GM12878 (cell line): ENCODE measurements around the gene WFIKKN1. TPM values are rescaled to one million over a fixed set of nuclear protein-coding genes. Genes with fewer than 3 reads are reported as not detected.

Source experiments
- ATAC-seq: fragments of 200-7000 bp; cut with Tn5 transposase; 3 replicates; pipeline ENCODE4 v1.9.1; 2020; ENCODE audit warnings: mild to moderate bottlenecking, moderate library complexity
- BruUV-seq: library from RNA; stranded (reverse); fragments of 400-500 nt; replicated peaks from 2 replicates; lab custom pipeline; 2021; lab: Mats Ljungman, UMichigan
- CTCF ChIA-PET: fragments of 300-600 bp; sonication (Branson Sonifier 250); formaldehyde crosslinking; extraction: SDS; loops from one replicate; lab custom pipeline; 2021; ENCODE audit warnings: inconsistent platforms; lab: Yijun Ruan, JAX
- POLR2A ChIA-PET: fragments of 350-600 bp; formaldehyde crosslinking; extraction: SDS; loops from one replicate; lab custom pipeline; 2021; ENCODE audit warnings: inconsistent platforms; lab: Charles Lee
- RAD21 ChIA-PET: fragments of 300-600 bp; sonication (Branson Sonifier 250); formaldehyde crosslinking; loops from one replicate; lab custom pipeline; 2023; ENCODE audit warnings: antibody characterized with exemption; ENCODE audit not compliant: unreplicated experiment; lab: Charles Lee
- SMC1A ChIA-PET: fragments of 300-600 bp; sonication (Branson Sonifier 250); formaldehyde crosslinking; loops from one replicate; lab custom pipeline; 2023; ENCODE audit not compliant: unreplicated experiment, uncharacterized antibody; lab: Charles Lee
- DNase-seq: peaks from one replicate; pipeline ENCODE4 v3.0.0-alpha.2; 2011; ENCODE audit warnings: low read depth, low spot score
- FAIRE-seq: peaks from 3 replicates; lab custom pipeline; 2011; peaks lifted over from hg19 to GRCh38; lab: Jason Lieb, UNC
- H2AFZ ChIP-seq: 2 replicates; pipeline ENCODE4 v1.6.0; 2011; ENCODE audit warnings: low read depth, low read length, control low read depth; ENCODE audit not compliant: control insufficient read depth
- H3K27ac ChIP-seq: 2 replicates; pipeline ENCODE4 v1.5.1; 2011; ENCODE audit warnings: control low read depth; ENCODE audit not compliant: control insufficient read depth, insufficient read depth
- H3K27me3 ChIP-seq, 2 experiments: replicated peaks in 1 of 2; 2 replicates each; pipeline versions ENCODE4 v1.6.0 to v1.6.1; 2011; ENCODE audit warnings: low read length in 1 of 2; ENCODE audit not compliant: control insufficient read depth in 2 of 2, insufficient read depth in 2 of 2
- H3K36me3 ChIP-seq, 2 experiments: 2 replicates each; pipeline ENCODE4 v1.5.1; 2011; ENCODE audit warnings: low read length in 1 of 2; ENCODE audit not compliant: control insufficient read depth in 2 of 2, insufficient read depth in 2 of 2
- H3K4me1 ChIP-seq: 2 replicates; pipeline ENCODE4 v1.6.1; 2011; ENCODE audit warnings: mild to moderate bottlenecking, low read length, moderate library complexity, mixed read lengths; ENCODE audit not compliant: control insufficient read depth, insufficient read depth
- H3K4me2 ChIP-seq: 2 replicates; pipeline ENCODE4 v1.6.0; 2011; ENCODE audit warnings: control low read depth; ENCODE audit not compliant: control insufficient read depth, insufficient read depth
- H3K4me3 ChIP-seq: fragments of 200-600 bp; sonication (generic); 2 replicates; pipeline ENCODE4 v1.5.1; 2016
- H3K79me2 ChIP-seq: 2 replicates; pipeline ENCODE4 v1.6.0; 2011; ENCODE audit warnings: low read length; ENCODE audit not compliant: control insufficient read depth, insufficient read depth
- H3K9ac ChIP-seq: 2 replicates; pipeline ENCODE4 v1.8.0; 2011; ENCODE audit warnings: low read length, control low read depth, mixed read lengths; ENCODE audit not compliant: control insufficient read depth, insufficient read depth
- H3K9me3 ChIP-seq: replicated peaks from 3 replicates; pipeline ENCODE4 v1.5.1; 2011; ENCODE audit warnings: mild to moderate bottlenecking, low read length; ENCODE audit not compliant: control insufficient read depth, insufficient read depth
- H4K20me1 ChIP-seq: 2 replicates; pipeline ENCODE4 v1.6.0; 2011; ENCODE audit not compliant: control insufficient read depth, insufficient read depth
- ASH2L ChIP-seq: fragments of 300-600, 200-600 bp; sonication (generic); IDR thresholded peaks from 2 replicates; pipeline ENCODE4 v1.6.1; 2017; ENCODE audit warnings: low read depth, mild to moderate bottlenecking, borderline replicate concordance
- ATF2 ChIP-seq: IDR thresholded peaks from 2 replicates; pipeline ENCODE4 v1.6.1; 2012; ENCODE audit warnings: low read length, inconsistent platforms
- CREB1 ChIP-seq: IDR thresholded peaks from 2 replicates; pipeline ENCODE4 v1.6.1; 2012; ENCODE audit warnings: low read depth, mild to moderate bottlenecking, inconsistent platforms
- FOXM1 ChIP-seq: IDR thresholded peaks from 2 replicates; pipeline ENCODE4 v1.6.1; 2012; ENCODE audit warnings: low read depth, mild to moderate bottlenecking, inconsistent platforms, low read length, moderate library complexity
- NFIC ChIP-seq: IDR thresholded peaks from 2 replicates; pipeline ENCODE4 v1.6.1; 2012; ENCODE audit warnings: low read depth, mild to moderate bottlenecking, inconsistent platforms, low read length, moderate library complexity
- NR2C1 ChIP-seq: fragments of 450-650 bp; IDR thresholded peaks from 2 replicates; pipeline ENCODE4 v1.6.1; 2017; ENCODE audit warnings: antibody characterized with exemption, mild to moderate bottlenecking, moderate library complexity
- NRF1 ChIP-seq: conservative IDR thresholded peaks from 2 replicates; pipeline ENCODE4 v1.6.1; 2011; ENCODE audit warnings: mild to moderate bottlenecking, low read depth, low read length, improper control_type of control experiment
- RAD21 ChIP-seq: IDR thresholded peaks from 2 replicates; pipeline ENCODE4 v1.6.1; 2011; ENCODE audit warnings: mild to moderate bottlenecking, low read depth, low read length, moderate library complexity; ENCODE audit not compliant: insufficient read depth
- RUNX3 ChIP-seq: IDR thresholded peaks from 2 replicates; pipeline ENCODE4 v1.6.1; 2012; ENCODE audit warnings: low read length, inconsistent platforms
- SMAD5 ChIP-seq: IDR thresholded peaks from 2 replicates; pipeline ENCODE4 v1.6.1; 2016; ENCODE audit warnings: antibody characterized with exemption, low read depth
- TARDBP ChIP-seq: IDR thresholded peaks from 2 replicates; pipeline ENCODE4 v1.6.1; 2016; ENCODE audit warnings: borderline replicate concordance
- ZNF274 ChIP-seq: IDR thresholded peaks from one replicate; pipeline ENCODE4 v1.8.0; 2011; ENCODE audit not compliant: insufficient read length, insufficient read depth
- ZNF384 ChIP-seq: IDR thresholded peaks from 2 replicates; pipeline ENCODE4 v1.6.1; 2012; ENCODE audit warnings: low read depth, mild to moderate bottlenecking, low read length, improper control_type of control experiment, borderline replicate concordance
- ZNF622 ChIP-seq: fragments of 450-650 bp; IDR thresholded peaks from 2 replicates; pipeline ENCODE4 v1.6.1; 2017; ENCODE audit warnings: mild to moderate bottlenecking, inconsistent platforms
- ZNF687 ChIP-seq: fragments of 450-650 bp; IDR thresholded peaks from 2 replicates; pipeline ENCODE4 v1.6.1; 2017; ENCODE audit warnings: mild to moderate bottlenecking, moderate library complexity
- WGBS: methylation state at CpG from one replicate; pipeline ENCODE4 v1.1.6; 2016; ENCODE audit warnings: low lambda C conversion rate; ENCODE audit not compliant: insufficient replicate concordance, insufficient coverage; ENCODE audit errors: missing lambda C conversion rate; 5-methylcytosine and 5-hydroxymethylcytosine counted together
- in situ Hi-C: fragments of 300-500 bp; cut with MboI; formaldehyde crosslinking; loops from 9 replicates; pipeline ENCODE4 v1.14.3; 2018; ENCODE audit warnings: mixed read lengths
- intact Hi-C: fragments of 100-400 bp; cut with micrococcal nuclease; formaldehyde crosslinking; loops from one replicate; pipeline ENCODE4 v1.14.2; 2022; ENCODE audit not compliant: unreplicated experiment
- polyA plus RNA-seq, 11 experiments: library from polyadenylated mRNA; depleted of rRNA in 4 of 11; unstranded in 6 of 11; stranded (reverse) in 5 of 11; fragments of >200 nt; fragmentation: Nextera tagmentation in 4 of 11; fragmentation: Illumina TruSeq in 1 of 11; extraction: Ambion mirVana in 4 of 11; extraction: Trizol in 1 of 11; gene quantifications; 1 replicate in 1 of 11; 2 replicates in 10 of 11; pipeline versions ENCODE4 v1.2.1 to v1.2.3, GENCODE V29; 2011 to 2016; ENCODE audit warnings: inconsistent platforms in 2 of 11, missing spikeins in 2 of 11, low read depth in 1 of 11
- total RNA-seq, 4 experiments: library from RNA; depleted of rRNA in 3 of 4; stranded (reverse); fragments of >200 nt in 3 of 4; fragmentation: Illumina TruSeq in 1 of 4; extraction: Trizol in 1 of 4; gene quantifications; 2 replicates each; pipeline versions ENCODE4 v1.2.1 to v1.2.3, GENCODE V29; 2013 to 2021

WFIKKN1 gene
- total and polyA plus RNA-seq, 10 of the 15 experiments (the other 5 are each of a cell fraction or from before 2014, with no cell fraction given): 0.01 to 0.41 (median 0.05) TPM; not detected in 2

GRCh38 chr16:658679-659571 lies 28.1 kb downstream of the WFIKKN1 start:
- Histone ChIP-seq H3K27me3 (no peaks in the 10 kb centered on the region), H3K36me3 (no peaks in the 10 kb centered on the region; a peak in 2 of 4 replicates), H3K4me2 (no peak overlapping the region), H3K4me3 (no peak overlapping the region), H3K9me3 (no peaks in the 10 kb centered on the region), H3K79me2 (no peaks in the 10 kb centered on the region), H3K9ac (no peak overlapping the region), H4K20me1 (no peaks in the 10 kb centered on the region), H3K27ac (no peak overlapping the region), H2AFZ (no peak overlapping the region), H3K4me1 (peaks cover 3% of the 10 kb centered on the region; the same call in 1 of the 2 replicates)
- POLR2A ChIA-PET: no interaction called here
- in situ Hi-C loops (no loop called here), intact Hi-C loops (no loop called here)
- RAD21 ChIA-PET: no interaction called here
- FAIRE-seq: no peak
- no TSS peak for BruUV-seq
- TF ChIP-seq ASH2L: no peak
- TF ChIP-seq NR2C1: no peak
- TF ChIP-seq ZNF622: no peak
- no peak for TF ChIP-seq SMAD5
- no peak for TF ChIP-seq ATF2
- TF ChIP-seq NFIC: no peak
- no peak for TF ChIP-seq FOXM1
- TF ChIP-seq NRF1: no peak
- TF ChIP-seq RUNX3: no peak
- no peak for TF ChIP-seq CREB1
- no peak for TF ChIP-seq ZNF274
- no peak for TF ChIP-seq ZNF687
- no peak for TF ChIP-seq TARDBP
- no peak for TF ChIP-seq ZNF384
- TF ChIP-seq RAD21: no peak
- SMC1A ChIA-PET: no interaction called here
- ATAC-seq: no peak
- no peak for DNase-seq
- CTCF ChIA-PET: interaction anchor here (1.2 to 1.4 kb wide), 2 partner anchors 10 to 11 kb away, joined by 3 to 5 read pairs; no protein-coding TSS in a partner anchor
- 88% methylated on average over 33 of the region's 35 CpGs for WGBS
